GM12892 (cell line): ENCODE results near the gene ATP6V0E1.

Experiments
- POLR2A ChIP-seq: IDR thresholded peaks from 2 replicates; pipeline ENCODE4 v1.6.1; 2011; ENCODE audit warnings: low read depth, low read length, control low read depth
- POLR2AphosphoS5 ChIP-seq: IDR thresholded peaks from 2 replicates; pipeline ENCODE4 v1.6.1; 2011; ENCODE audit warnings: low read depth, low read length, control low read depth

- TF ChIP-seq POLR2AphosphoS5 (no peak), POLR2A (no peak)
Measured at GRCh38 chr5:173029499-173029921, 45.9 kb downstream of the ATP6V0E1 start.
